SU-DHL-6 (cell line): ENCODE measurements around the gene ARFGEF2.

Experiments used
- H2AFZ ChIP-seq: fragments of 200-600 bp; sonication (generic); 2 replicates; pipeline ENCODE4 v1.6.1; 2014; ENCODE audit warnings: low read depth, mild to moderate bottlenecking, moderate library complexity, mixed read lengths, antibody characterized with exemption, low read length; ENCODE audit not compliant: severe bottlenecking
- H3F3A ChIP-seq: fragments of 200-600 bp; shearing (Covaris generic); 2 replicates; pipeline ENCODE4 v1.6.0; 2016; ENCODE audit warnings: antibody characterized with exemption, mild to moderate bottlenecking; ENCODE audit not compliant: insufficient read depth
- H3K27ac ChIP-seq: fragments of 200-600 bp; sonication (generic); 2 replicates; pipeline ENCODE4 v1.5.1; 2016; ENCODE audit warnings: low read depth, mild to moderate bottlenecking, low read length, moderate library complexity, mixed read lengths
- H3K27me3 ChIP-seq: fragments of 200-600 bp; sonication (generic), shearing (Covaris generic); 2 replicates; pipeline ENCODE4 v1.6.0; 2014; ENCODE audit warnings: mild to moderate bottlenecking, low read length
- H3K36me3 ChIP-seq: fragments of 200-600 bp; sonication (generic); 2 replicates; pipeline ENCODE4 v1.6.1; 2014; ENCODE audit warnings: mild to moderate bottlenecking, low read length, mixed read lengths
- H3K4me2 ChIP-seq: fragments of 300-600, 200-600 bp; shearing (Covaris generic), sonication (generic); 2 replicates; pipeline ENCODE4 v1.6.0; 2014; ENCODE audit warnings: low read length, low read depth, mild to moderate bottlenecking; ENCODE audit not compliant: poor library complexity, severe bottlenecking
- H3K4me3 ChIP-seq: fragments of 200-600 bp; sonication (generic); 2 replicates; pipeline ENCODE4 v1.5.1; 2014; ENCODE audit warnings: antibody characterized with exemption, low read length, mild to moderate bottlenecking, mixed read lengths; ENCODE audit not compliant: insufficient read depth, poor library complexity, severe bottlenecking
- H3K79me2 ChIP-seq: fragments of 200-600 bp; sonication (generic); 2 replicates; pipeline ENCODE4 v1.6.1; 2014; ENCODE audit warnings: mild to moderate bottlenecking, low read length, moderate library complexity; ENCODE audit not compliant: insufficient read depth
- H3K9ac ChIP-seq: fragments of 200-600 bp; sonication (generic); 2 replicates; pipeline ENCODE4 v1.7.0; 2014; ENCODE audit warnings: mild to moderate bottlenecking, low read length
- H3K9me2 ChIP-seq: fragments of 200-600 bp; sonication (generic); replicated peaks from 2 replicates; pipeline ENCODE4 v1.6.1; 2014; ENCODE audit warnings: low read length; ENCODE audit not compliant: insufficient read depth
- H3K9me3 ChIP-seq: fragments of 200-600 bp; sonication (generic); 2 replicates; pipeline ENCODE4 v1.6.1; 2014; ENCODE audit warnings: low read length, mixed read lengths; ENCODE audit not compliant: insufficient read depth
- H4K20me1 ChIP-seq: fragments of 200-600 bp; sonication (generic); 2 replicates; pipeline ENCODE4 v1.6.1; 2014; ENCODE audit warnings: low read depth, mild to moderate bottlenecking, antibody characterized with exemption, low read length, moderate library complexity, mixed read lengths
- EZH2phosphoT487 ChIP-seq: fragments of 200-600 bp; sonication (generic), shearing (Covaris generic); conservative IDR thresholded peaks from 2 replicates; pipeline ENCODE4 v1.6.1; 2018; ENCODE audit warnings: mild to moderate bottlenecking, antibody characterized with exemption, low read length, moderate library complexity, mixed read lengths
- TF ChIP-seq, protein P1 (sequence below): fragments of 200-600 bp; sonication (generic); IDR thresholded peaks from one replicate; pipeline ENCODE4 v1.5.1; 2017; ENCODE audit warnings: antibody characterized with exemption, mild to moderate bottlenecking, low read length, moderate library complexity; ENCODE audit not compliant: insufficient read depth, poor library complexity, severe bottlenecking

ARFGEF2 gene

DNA sequence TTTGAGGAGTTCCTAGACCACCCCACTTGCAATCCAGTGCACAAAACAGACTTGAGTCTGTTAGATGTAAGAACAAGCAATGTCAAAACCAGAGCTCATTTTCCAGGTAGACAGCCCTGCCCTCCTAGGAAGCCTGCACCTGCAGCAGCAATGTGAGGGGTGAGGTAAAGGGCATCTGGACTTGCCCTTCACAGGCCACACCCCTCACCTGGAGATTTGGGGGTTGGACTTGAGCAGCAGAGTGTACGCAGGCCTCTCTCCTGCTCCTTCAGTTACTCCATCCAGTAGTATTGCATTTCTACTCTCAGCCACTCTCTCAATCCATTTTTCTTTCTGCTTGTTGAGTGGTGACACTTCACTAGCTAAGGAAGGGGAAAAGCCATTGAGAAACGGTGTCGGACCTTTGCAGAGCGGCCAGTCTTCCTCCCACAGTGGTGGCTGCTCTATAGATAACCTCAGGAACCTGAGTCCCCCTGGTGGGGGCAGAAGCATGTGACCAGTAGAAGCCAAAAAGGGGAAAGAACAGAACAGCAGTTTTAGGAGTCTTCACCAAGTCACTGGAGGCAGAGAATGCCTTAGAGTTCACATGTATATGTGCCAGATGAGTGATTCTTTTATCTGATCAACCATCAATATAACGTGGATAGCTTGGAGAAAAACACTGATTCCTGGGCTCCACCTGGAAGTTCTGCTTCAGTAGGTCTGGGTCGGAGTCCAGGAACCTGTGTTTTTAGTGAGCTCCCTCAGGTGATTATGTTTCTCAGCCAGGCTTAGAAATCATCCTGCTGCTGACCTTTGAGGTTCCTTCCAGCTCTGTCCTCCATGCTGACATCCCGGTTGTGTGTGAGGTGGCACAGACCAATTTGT is 28.0 kb downstream of the ARFGEF2 start:
- Histone ChIP-seq H3K36me3 (no peaks in the 10 kb centered on the region; the same call in 1 of the 2 replicates), H3K27me3 (no peaks in the 10 kb centered on the region), H3K27ac (no peak overlapping the region), H3K4me2 (no peak overlapping the region), H4K20me1 (no peaks in the 10 kb centered on the region), H3K9ac (no peak overlapping the region), H2AFZ (no peak overlapping the region), H3K79me2 (no peaks in the 10 kb centered on the region), H3K9me2 (no peaks in the 10 kb centered on the region), H3F3A (no peaks in the 10 kb centered on the region), H3K9me3 (no peaks in the 10 kb centered on the region), H3K4me3 (no peak overlapping the region)
- TF ChIP-seq, protein P1, sequence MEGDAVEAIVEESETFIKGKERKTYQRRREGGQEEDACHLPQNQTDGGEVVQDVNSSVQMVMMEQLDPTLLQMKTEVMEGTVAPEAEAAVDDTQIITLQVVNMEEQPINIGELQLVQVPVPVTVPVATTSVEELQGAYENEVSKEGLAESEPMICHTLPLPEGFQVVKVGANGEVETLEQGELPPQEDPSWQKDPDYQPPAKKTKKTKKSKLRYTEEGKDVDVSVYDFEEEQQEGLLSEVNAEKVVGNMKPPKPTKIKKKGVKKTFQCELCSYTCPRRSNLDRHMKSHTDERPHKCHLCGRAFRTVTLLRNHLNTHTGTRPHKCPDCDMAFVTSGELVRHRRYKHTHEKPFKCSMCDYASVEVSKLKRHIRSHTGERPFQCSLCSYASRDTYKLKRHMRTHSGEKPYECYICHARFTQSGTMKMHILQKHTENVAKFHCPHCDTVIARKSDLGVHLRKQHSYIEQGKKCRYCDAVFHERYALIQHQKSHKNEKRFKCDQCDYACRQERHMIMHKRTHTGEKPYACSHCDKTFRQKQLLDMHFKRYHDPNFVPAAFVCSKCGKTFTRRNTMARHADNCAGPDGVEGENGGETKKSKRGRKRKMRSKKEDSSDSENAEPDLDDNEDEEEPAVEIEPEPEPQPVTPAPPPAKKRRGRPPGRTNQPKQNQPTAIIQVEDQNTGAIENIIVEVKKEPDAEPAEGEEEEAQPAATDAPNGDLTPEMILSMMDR: no peak
- no peak for TF ChIP-seq EZH2phosphoT487

DNA sequence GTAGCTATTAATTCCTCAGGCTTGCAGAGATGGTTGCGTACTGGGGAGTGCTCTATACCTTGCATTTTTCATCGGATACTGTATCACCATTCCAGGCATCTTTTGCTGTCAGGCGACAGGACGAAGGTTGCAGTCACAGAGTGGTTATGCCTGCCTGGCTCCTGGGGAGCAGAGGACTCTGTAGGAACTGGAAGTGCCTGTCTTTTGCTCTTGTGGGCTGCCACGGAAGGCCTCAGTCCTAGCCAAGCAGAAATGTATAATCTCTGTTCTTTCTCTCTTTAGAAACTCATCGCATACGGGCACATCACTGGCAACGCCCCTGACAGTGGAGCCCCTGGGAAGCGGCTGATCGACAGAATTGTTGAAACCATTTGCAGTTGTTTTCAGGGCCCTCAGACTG is 29.5 kb downstream of the ARFGEF2 start:
- Histone ChIP-seq H3K79me2 (no peaks in the 10 kb centered on the region), H3K9me3 (no peaks in the 10 kb centered on the region), H3K27me3 (no peaks in the 10 kb centered on the region), H3K9me2 (no peaks in the 10 kb centered on the region), H4K20me1 (no peaks in the 10 kb centered on the region), H3K4me2 (no peak overlapping the region), H2AFZ (no peak overlapping the region), H3K27ac (no peak overlapping the region), H3K9ac (no peak overlapping the region), H3K36me3 (no peaks in the 10 kb centered on the region; the same call in 1 of the 2 replicates), H3F3A (no peaks in the 10 kb centered on the region), H3K4me3 (no peak overlapping the region)
- TF ChIP-seq, protein P1: no peak

DNA sequence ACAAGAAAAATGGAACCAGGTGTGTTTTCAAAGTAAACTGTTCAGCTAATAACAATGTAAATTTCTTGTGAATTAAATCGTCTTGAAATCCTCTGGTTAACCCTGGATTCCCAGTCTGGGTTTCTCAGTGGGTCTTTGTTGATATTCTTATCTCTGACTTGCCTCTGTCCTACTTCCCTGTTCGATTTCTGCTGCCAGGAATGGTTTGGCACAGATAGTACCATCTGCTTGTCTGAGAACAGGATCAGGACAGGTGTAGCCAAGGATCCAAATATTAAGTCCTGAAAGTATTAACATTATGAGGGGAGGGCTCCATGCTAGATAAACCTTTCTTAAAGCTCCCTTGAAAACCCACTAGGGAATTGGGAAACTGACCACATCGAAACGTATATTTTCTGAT is 30.1 kb downstream of the ARFGEF2 start:
- Histone ChIP-seq H3K9me3 (no peaks in the 10 kb centered on the region), H3K27me3 (no peaks in the 10 kb centered on the region), H3K27ac (no peak overlapping the region), H2AFZ (no peak overlapping the region), H3K4me3 (no peak overlapping the region), H3K4me2 (no peak overlapping the region), H3K9ac (no peak overlapping the region), H3F3A (no peaks in the 10 kb centered on the region), H3K9me2 (no peaks in the 10 kb centered on the region), H3K79me2 (no peaks in the 10 kb centered on the region), H4K20me1 (no peaks in the 10 kb centered on the region), H3K36me3 (no peaks in the 10 kb centered on the region; the same call in 1 of the 2 replicates)
- TF ChIP-seq EZH2phosphoT487: no peak
- TF ChIP-seq, protein P1: no peak
